IMR-90 (cell line): ENCODE results near the gene ZNF485. TPM values are rescaled to one million over a fixed set of nuclear protein-coding genes. Genes with fewer than 3 reads are reported as not detected.
A peak's percentile ranks its signal among the peaks of the same experiment; 100 is the strongest.

ENCODE experiments used
- ATAC-seq: fragments of 200-7000 bp; cut with Tn5 transposase; 2 replicates; pipeline ENCODE4 v1.9.1; 2020; ENCODE audit warnings: low read depth, mild to moderate bottlenecking, moderate library complexity
- BruUV-seq: library from RNA; stranded (reverse); fragments of 400-500 nt; replicated peaks from 2 replicates; lab custom pipeline; 2021; lab: Mats Ljungman, UMichigan
- CTCF ChIA-PET: fragments of 300-600 bp; formaldehyde crosslinking; extraction: SDS; loops from one replicate; lab custom pipeline; 2021; ENCODE audit warnings: antibody characterized with exemption; lab: Yijun Ruan, JAX
- POLR2A ChIA-PET: fragments of 300-600 bp; sonication (Branson Sonifier 250); formaldehyde crosslinking; loops from one replicate; lab custom pipeline; 2022; ENCODE audit warnings: antibody characterized with exemption; ENCODE audit not compliant: unreplicated experiment; lab: Charles Lee
- DNase-seq: peaks from one replicate; pipeline ENCODE4 v3.0.0; 2013
- H2AFZ ChIP-seq: replicated peaks from 2 replicates; pipeline ENCODE3; 2013; ENCODE audit warnings: low read length, mild to moderate bottlenecking; ENCODE audit not compliant: poor library complexity
- H2AK5ac ChIP-seq: 2 replicates; pipeline ENCODE4 v1.6.1; 2013; ENCODE audit warnings: low read depth, low read length, inconsistent platforms
- H2AK9ac ChIP-seq: replicated peaks from 2 replicates; pipeline ENCODE3; 2013; ENCODE audit warnings: mild to moderate bottlenecking, low read depth, low read length, moderate library complexity; ENCODE audit not compliant: poor library complexity
- H2BK120ac ChIP-seq: 2 replicates; pipeline ENCODE4 v1.6.1; 2013; ENCODE audit warnings: low read depth, low read length, inconsistent platforms
- H2BK15ac ChIP-seq: 3 replicates; pipeline ENCODE4 v1.6.1; 2013; ENCODE audit warnings: low read depth, low read length, inconsistent platforms
- H2BK20ac ChIP-seq: 2 replicates; pipeline ENCODE4 v1.6.1; 2013; ENCODE audit warnings: low read depth, mild to moderate bottlenecking, inconsistent platforms, low read length, moderate library complexity
- H2BK5ac ChIP-seq: 2 replicates; pipeline ENCODE4 v1.6.1; 2013; ENCODE audit warnings: mild to moderate bottlenecking, low read depth, low read length, inconsistent platforms; ENCODE audit not compliant: poor library complexity, severe bottlenecking
- H3K14ac ChIP-seq: replicated peaks from 2 replicates; pipeline ENCODE4 v1.6.1; 2013; ENCODE audit warnings: low read depth, low read length, inconsistent platforms
- H3K18ac ChIP-seq: 2 replicates; pipeline ENCODE4 v1.6.1; 2013; ENCODE audit warnings: low read depth, low read length, control low read depth
- H3K23ac ChIP-seq: 2 replicates; pipeline ENCODE4 v1.6.1; 2013; ENCODE audit warnings: low read depth, low read length, inconsistent platforms
- H3K27ac ChIP-seq: 2 replicates; pipeline ENCODE4 v1.5.1; 2013; ENCODE audit warnings: mild to moderate bottlenecking, control low read depth, low read length; ENCODE audit not compliant: insufficient read depth
- H3K27me3 ChIP-seq: 2 replicates; pipeline ENCODE4 v1.6.1; 2013; ENCODE audit warnings: low read length; ENCODE audit not compliant: control insufficient read depth, insufficient read depth
- H3K36me3 ChIP-seq: 2 replicates; pipeline ENCODE4 v1.6.1; 2013; ENCODE audit warnings: low read length, mixed read lengths; ENCODE audit not compliant: control insufficient read depth, insufficient read depth
- H3K4ac ChIP-seq: 2 replicates; pipeline ENCODE4 v1.6.1; 2013; ENCODE audit warnings: low read depth, low read length, inconsistent platforms
- H3K4me1 ChIP-seq: 2 replicates; pipeline ENCODE4 v1.6.1; 2013; ENCODE audit warnings: low read length, mixed read lengths; ENCODE audit not compliant: control insufficient read depth, insufficient read depth
- H3K4me2 ChIP-seq: 2 replicates; pipeline ENCODE4 v1.6.1; 2013; ENCODE audit warnings: low read depth, mild to moderate bottlenecking, control low read depth, low read length, moderate library complexity
- H3K4me3 ChIP-seq: 2 replicates; pipeline ENCODE4 v1.5.1; 2013; ENCODE audit warnings: low read depth, mild to moderate bottlenecking, control low read depth, low read length, moderate library complexity; ENCODE audit not compliant: insufficient read depth
- H3K56ac ChIP-seq: 2 replicates; pipeline ENCODE4 v1.6.1; 2013; ENCODE audit warnings: low read length, inconsistent platforms; ENCODE audit not compliant: insufficient read depth; ENCODE audit errors: extremely low read depth
- H3K79me1 ChIP-seq, 2 experiments: 2 replicates each; pipeline ENCODE4 v1.6.1; 2013; ENCODE audit warnings: low read length in 2 of 2, inconsistent platforms in 1 of 2, low read depth in 1 of 2
- H3K9ac ChIP-seq: 2 replicates; pipeline ENCODE4 v1.6.1; 2013; ENCODE audit warnings: low read depth, low read length, control low read depth
- H3K9me1 ChIP-seq: 2 replicates; pipeline ENCODE4 v1.6.1; 2013; ENCODE audit warnings: low read length, inconsistent platforms; ENCODE audit not compliant: insufficient read depth
- H3K9me3 ChIP-seq: 2 replicates; pipeline ENCODE4 v1.6.1; 2013; ENCODE audit warnings: low read length; ENCODE audit not compliant: control insufficient read depth, insufficient read depth
- H4K20me1 ChIP-seq: 2 replicates; pipeline ENCODE4 v1.6.1; 2013; ENCODE audit warnings: low read length, inconsistent platforms; ENCODE audit not compliant: insufficient read depth
- H4K5ac ChIP-seq: 2 replicates; pipeline ENCODE4 v1.6.1; 2013; ENCODE audit warnings: mild to moderate bottlenecking, low read depth, low read length, control low read depth
- H4K8ac ChIP-seq, 2 experiments: 2 replicates each; pipeline ENCODE4 v1.6.1; 2013; ENCODE audit warnings: low read depth in 2 of 2, low read length in 2 of 2, control low read depth in 1 of 2, inconsistent platforms in 1 of 2
- H4K91ac ChIP-seq: 2 replicates; pipeline ENCODE4 v1.6.1; 2013; ENCODE audit warnings: low read depth, low read length, inconsistent platforms; ENCODE audit not compliant: insufficient read depth
- CEBPB ChIP-seq: IDR thresholded peaks from 2 replicates; pipeline ENCODE4 v1.6.1; 2012; ENCODE audit warnings: low read depth, low read length, improper control_type of control experiment
- SMC3 ChIP-seq: fragments of 150-350 bp; IDR thresholded peaks from 2 replicates; pipeline ENCODE4 v1.6.1; 2016; ENCODE audit warnings: low read depth, mild to moderate bottlenecking, antibody characterized with exemption, low read length, moderate library complexity
- WGBS, 2 experiments: methylation state at CpG; one replicate each; pipeline versions ENCODE4 v1.1.5 to v1.1.7; 2013; ENCODE audit warnings: missing lambda C conversion rate in 2 of 2; ENCODE audit not compliant: insufficient read length in 1 of 2; ENCODE audit errors: extremely low coverage in 2 of 2; 5-methylcytosine and 5-hydroxymethylcytosine counted together
- dilution Hi-C: fragments of 300-500 bp; cut with HindIII; formaldehyde crosslinking; loops from one replicate; pipeline ENCODE4 v1.14.3; 2018; ENCODE audit warnings: low sequenced_read_pairs; ENCODE audit not compliant: unreplicated experiment
- in situ Hi-C: fragments of 300-500 bp; cut with MboI; formaldehyde crosslinking; loops from 3 replicates; pipeline ENCODE4 v1.14.3; 2019; ENCODE audit warnings: low sequenced_read_pairs, inconsistent platforms, mixed read lengths
- intact Hi-C: fragments of 100-400 bp; cut with micrococcal nuclease; formaldehyde crosslinking; loops from 2 replicates; pipeline ENCODE4 v1.10.0; 2022
- polyA plus RNA-seq, 3 experiments: library from polyadenylated mRNA; depleted of rRNA; stranded (reverse); fragments of >200 nt; gene quantifications; 2 replicates each; pipeline ENCODE4 v1.2.3, GENCODE V29; 2012; ENCODE audit warnings: low replicate concordance in 1 of 3
- total RNA-seq: library from RNA; depleted of rRNA; stranded (reverse); fragments of >200 nt; gene quantifications from 2 replicates; pipeline ENCODE4 v1.2.3, GENCODE V29; 2012

ZNF485 gene
- total and polyA plus RNA-seq, 2 of the 4 experiments (the other 2 are of a cell fraction) = 1.0 to 2.2 TPM

DNA sequence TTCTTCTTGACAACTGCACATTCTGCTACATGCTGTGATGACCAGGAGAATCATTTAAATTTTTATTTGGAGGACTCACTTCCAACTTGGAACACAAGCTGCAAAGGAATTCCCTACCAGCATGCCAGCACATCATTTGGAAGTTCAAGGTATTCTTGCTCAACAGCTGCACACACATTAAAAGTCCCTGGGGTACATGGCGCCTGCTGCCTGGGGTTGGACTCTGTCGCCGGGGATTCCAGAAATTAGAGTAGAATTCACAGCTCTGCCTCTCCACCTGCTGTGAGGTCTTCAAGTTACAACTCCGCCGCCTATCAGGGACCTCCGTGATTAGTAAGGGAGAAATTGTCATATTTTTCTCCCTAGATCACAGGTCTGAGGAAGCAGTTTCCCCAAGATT, 41.3 kb downstream of the ZNF485 start:
- no peak overlapping the region; the same call in 1 of the 2 replicates for H3K4me3 ChIP-seq
- peaks cover 18% of the 10 kb centered on the region for H3K36me3 ChIP-seq
- no peak overlapping the region for H2BK5ac ChIP-seq
- peaks cover 10% of the 10 kb centered on the region in 2 experiments for H3K79me1 ChIP-seq
- no peak overlapping the region for H3K14ac ChIP-seq
- dilution Hi-C loops = no loop called here
- ATAC-seq (no peak), DNase-seq (no peak)
- peaks cover 3% of the 10 kb centered on the region; the same call in 1 of the 2 replicates for H3K4me1 ChIP-seq
- H4K5ac ChIP-seq = no peak overlapping the region
- H3K4me2 ChIP-seq = no peak overlapping the region
- no peak overlapping the region for H2BK20ac ChIP-seq
- no peak overlapping the region for H2AFZ ChIP-seq
- BruUV-seq = no TSS peak
- no peak overlapping the region for H2BK120ac ChIP-seq
- no peak overlapping the region for H2BK15ac ChIP-seq
- H4K20me1 ChIP-seq = no peaks in the 10 kb centered on the region
- H3K23ac ChIP-seq = no peak overlapping the region
- H3K27ac ChIP-seq = no peak overlapping the region
- in situ Hi-C loops = no loop called here
- no peak overlapping the region for H2AK9ac ChIP-seq
- no peak overlapping the region for H4K91ac ChIP-seq
- H3K18ac ChIP-seq = no peak overlapping the region
- H3K9me1 ChIP-seq = no peaks in the 10 kb centered on the region
- intact Hi-C loops = no loop called here
- H4K8ac ChIP-seq = peak overlapping the region in 1 of 2 experiments; percentile 98; a peak in 1 of 4 replicates
- no peak for TF ChIP-seq SMC3
- no peak for TF ChIP-seq CEBPB
- no peak overlapping the region for H3K9ac ChIP-seq
- ChIA-PET CTCF (no interaction called here), POLR2A (no interaction called here)
- H2AK5ac ChIP-seq = no peak overlapping the region
- WGBS, 2 experiments = no CpG with 5 or more reads among the region's 6 CpGs
- no peak overlapping the region for H3K4ac ChIP-seq
- no peak overlapping the region for H3K56ac ChIP-seq
- no peaks in the 10 kb centered on the region for H3K27me3 ChIP-seq
- peaks cover 38% of the 10 kb centered on the region for H3K9me3 ChIP-seq
